Measurements from ENCODE around the gene RPS6KL1.

Gene RPS6KL1

GRCh38 chr14:74951443-74952179, 28.6 kb upstream of the RPS6KL1 start:
- DNase-seq = no peak

- DNase-seq = no peak
Observed at GRCh38 chr14:74950795-74951442, 27.9 kb upstream of the RPS6KL1 start.

DNA sequence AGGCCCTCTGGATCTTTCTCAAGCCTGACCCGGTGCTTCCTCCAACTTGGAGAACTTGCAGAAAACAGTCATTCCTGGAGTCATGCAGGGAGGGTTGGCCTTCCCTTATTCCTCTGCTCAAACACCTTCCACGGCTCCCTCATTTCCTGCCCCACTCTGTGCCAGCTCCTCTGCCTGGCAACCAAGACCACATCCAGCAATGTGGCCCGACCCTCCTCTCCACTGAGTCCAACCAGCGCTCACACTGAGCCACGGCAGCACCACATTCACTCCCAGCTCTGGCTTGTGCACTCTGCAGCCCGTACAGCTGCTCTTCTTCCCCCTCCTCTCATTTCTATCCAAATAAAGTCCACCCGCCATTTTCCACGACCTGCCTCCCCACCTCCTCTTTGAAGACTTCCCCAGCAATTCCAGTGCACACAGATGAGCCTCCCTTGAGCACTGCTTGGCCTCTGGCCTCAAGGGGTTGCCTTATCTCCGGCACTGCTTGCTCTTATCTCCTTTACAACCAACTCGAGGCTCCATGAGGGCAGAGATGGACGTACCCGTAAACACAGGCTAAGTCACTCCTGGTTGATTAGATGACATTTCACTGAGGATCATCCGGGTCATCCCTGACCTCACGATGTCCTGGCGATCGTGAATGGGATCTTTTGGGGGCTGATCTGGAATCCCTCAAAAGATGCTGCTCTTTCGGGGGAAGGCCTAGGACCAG, 27.0 kb upstream of the RPS6KL1 start:
- DNase-seq = no peak

- no peak for DNase-seq
Observed at GRCh38 chr14:74949191-74949601, 26.1 kb upstream of the RPS6KL1 start.

GRCh38 chr14:74948228-74949175, 25.4 kb upstream of the RPS6KL1 start:
- DNase-seq = no peak

DNA sequence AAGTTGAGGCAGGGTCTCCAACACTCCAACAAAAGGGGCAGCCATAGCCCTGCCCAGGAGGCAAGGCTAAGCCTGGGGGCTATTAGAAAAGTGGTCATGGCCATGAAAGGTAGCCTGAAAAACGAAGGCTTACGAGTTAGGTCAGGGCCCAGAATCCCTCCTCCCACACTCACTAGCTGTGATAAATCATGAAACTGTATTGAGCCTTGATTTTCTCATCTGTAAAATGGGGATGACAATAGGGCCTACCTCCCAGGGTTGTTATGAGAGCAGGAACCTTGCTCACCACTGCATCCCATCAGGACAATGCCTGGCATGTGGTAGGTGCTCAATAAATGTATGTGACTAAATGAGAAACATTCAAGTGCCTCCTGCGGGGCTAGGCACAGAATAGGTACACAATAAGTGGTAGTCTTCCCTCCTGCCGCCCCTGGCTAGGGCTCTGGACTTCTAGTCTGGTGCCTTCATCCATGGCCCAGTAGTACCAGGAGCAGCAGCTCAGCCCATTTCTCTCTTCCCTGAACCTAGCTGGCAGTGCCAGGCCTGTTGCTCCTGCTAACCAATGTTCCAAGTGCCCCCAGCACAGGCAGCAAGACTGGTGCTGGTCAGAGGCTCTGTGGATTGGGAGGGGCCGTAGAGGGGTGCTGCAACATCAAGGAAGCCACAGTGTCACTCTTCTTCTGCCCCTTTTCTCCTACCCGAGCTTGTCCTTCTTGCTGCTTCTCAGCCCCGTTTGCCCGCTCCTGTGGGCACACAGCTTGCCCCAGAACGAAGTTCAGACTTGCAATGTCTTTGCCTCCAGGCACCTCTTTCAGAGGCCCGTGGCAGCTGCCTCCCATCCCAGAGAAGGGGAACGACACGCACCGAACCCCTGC, 24.5 kb upstream of the RPS6KL1 start:
- DNase-seq = no peak

DNA sequence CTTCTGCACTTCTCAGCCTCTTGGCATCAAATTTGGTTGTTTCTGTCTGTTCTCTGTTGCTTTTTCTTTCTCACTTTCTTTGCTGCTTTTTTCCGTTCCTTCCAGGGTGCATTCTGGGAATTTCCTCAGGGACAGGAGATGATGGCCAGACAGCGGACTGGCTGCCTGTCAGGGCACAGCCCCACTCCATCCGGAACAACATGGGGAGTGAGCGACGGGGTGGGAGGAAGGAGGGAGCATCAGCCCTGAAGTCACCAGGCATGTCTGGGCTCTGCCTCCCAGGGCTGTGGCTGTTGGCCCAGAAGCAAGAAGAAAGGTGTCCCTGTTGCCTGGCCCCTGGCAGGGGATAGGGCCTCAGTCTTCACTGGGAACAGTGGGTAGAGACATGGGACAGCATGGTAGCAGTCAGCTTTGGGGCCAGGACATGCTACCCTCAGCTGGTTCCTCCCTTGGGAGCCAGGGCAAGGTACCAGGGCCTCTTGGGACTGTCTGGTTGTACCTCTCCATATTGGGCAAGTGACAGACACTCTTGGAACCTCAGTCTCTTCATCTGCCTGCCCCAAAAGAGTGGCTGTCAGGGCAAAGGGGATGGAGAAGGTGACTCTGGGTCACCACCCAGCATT, 23.7 kb upstream of the RPS6KL1 start:
- no peak for DNase-seq

GRCh38 chr14:74945852-74946658, 23.0 kb upstream of the RPS6KL1 start:
- DNase-seq = peak; percentile 45

DNA sequence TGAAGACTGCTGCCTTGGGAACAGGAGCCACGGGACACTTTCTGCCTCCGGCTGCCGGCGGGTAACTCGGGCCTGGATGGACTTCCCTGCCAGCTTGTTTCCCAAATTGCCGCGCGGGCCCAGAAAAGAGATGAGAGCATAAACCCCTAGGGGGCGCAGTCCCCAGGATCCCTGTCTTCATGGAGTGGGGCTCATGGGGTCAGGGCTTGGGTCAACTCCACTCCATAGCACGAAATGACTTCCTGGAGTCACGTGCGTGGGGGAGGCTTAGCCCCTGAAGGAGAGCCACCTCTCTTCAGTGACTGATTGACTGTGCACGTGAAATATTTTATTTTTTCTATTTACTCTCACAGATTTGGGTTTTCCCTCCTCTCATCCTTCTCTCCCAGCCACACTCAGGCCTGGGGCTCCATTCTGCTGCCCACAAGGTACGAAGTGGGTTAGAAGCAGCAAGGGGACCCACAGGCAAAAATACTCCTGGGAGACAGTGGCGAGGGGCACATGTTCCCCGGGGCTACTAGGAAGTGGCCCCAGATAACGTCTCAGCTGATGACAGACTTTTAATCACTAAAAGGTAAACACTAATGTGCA, 22.3 kb upstream of the RPS6KL1 start:
- DNase-seq = no peak

DNA sequence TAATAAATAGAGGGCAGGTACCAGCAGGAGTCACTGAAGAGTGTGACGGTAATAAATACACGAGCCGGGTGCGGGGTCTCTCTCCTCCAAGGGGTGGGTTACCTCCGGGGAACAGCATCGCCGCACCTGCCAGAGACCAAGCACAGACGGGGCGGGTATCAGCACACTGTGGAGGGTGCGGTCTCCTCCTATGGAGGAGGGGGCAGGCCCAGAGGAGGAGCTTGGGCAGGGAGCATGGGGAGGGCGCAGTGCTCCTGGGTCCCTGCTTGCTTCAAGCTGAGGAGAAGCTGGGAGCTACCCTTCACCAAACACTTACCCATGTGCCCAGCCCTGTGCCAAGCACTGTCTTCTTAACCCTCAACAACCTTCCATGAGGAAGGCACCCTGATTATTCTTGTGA, 19.5 kb upstream of the RPS6KL1 start:
- no peak for DNase-seq

- DNase-seq = no peak
Observed at GRCh38 chr14:74942181-74942580, 19.1 kb upstream of the RPS6KL1 start.

- DNase-seq = peak; percentile 39
Observed at GRCh38 chr14:74941676-74942097, 18.6 kb upstream of the RPS6KL1 start.

DNA sequence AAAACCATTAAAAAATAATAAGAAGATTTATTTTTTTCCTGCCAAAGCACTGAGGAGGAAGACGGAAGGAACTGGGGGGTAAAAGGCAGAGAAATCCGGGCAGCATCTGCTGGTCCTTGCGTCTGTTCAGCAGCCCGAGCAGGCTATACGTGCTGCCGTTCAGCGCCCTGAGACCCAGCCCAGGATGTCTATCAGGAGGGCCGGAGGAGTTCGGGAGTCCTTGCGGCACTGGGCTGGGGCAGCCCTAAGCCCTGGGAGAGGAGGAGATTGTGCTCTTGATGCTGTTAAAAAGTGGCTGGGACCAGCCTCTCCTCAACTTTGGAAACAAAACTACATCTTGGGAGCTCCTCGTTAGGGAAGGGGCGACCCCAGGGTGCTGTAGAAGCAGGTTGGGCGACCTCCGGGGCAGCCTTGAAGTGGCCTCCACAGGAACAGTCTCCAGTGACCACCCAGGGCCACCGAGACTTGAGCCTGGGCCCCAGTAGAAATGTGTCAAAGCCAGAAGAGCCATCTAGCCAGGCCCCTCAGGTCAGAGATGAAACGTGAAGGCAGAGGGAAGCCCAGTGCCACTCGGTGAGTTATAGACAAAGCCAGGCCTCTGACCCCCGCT, 18.0 kb upstream of the RPS6KL1 start:
- no peak for DNase-seq

DNA sequence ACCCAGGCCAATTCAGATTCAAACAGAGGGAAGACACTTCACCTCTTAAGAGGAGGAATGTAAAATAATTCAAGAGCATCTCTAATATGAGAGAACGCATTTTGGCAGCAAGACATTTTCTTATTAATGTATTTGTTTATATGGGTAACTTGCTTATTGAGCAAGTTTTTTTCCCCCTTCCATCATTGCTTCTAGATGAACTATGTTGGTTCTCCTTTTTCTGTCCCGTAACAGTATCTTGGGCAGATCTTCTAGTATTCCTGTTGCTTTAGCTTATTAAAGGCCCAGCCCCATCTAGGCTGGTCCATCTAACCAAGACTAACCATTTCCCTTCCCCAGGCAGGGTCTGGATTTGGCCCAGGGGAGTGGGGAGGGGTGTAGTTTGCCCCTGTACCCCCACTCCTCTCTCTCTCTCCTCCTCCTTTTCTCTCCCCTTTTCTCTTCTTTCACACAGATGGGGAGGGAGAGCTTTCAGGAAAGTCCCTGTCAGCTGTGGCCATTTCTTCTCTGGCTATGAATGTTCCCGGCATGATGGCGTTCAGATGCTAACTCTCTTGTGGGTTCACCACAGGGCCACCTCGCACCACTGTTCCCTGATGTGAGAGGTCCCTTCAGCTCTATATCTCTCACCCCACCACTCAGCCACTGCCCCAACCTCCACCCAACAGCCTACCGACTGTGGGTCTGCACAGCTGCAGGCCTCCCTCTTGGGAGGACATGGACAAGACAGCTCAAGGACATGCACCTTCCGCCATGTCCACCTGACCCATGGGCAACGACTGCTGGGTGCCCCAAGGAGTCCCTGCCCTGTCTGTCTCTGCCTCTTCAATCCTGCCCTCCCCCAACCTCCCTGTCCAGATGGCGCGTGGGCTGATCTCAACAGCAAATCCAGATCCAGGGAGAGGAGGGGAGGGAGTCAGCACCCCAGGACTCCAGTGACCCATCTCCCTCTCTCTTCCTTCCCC, 15.8 kb upstream of the RPS6KL1 start:
- no peak for DNase-seq

DNA sequence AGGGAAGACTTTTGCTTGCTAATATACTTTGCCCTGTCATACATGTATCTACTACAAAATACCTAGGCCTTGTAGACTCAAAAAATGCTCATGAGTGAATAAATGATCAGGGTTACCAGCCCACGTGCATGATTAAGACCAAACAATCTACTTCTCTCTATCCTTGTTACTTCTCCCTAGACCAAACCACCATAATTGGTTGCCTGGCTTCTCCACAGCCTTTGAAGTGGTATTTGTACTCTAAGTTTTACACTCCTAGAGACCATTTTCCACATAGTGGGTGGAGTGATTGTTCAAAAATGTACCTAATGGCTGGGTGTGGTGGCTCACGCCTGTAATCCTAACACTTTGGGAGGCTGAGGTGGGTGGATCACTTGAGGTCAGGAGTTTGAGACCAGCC, 14.1 kb upstream of the RPS6KL1 start:
- DNase-seq = no peak

GRCh38 chr14:74936731-74937130, 13.7 kb upstream of the RPS6KL1 start:
- no peak for DNase-seq

DNA sequence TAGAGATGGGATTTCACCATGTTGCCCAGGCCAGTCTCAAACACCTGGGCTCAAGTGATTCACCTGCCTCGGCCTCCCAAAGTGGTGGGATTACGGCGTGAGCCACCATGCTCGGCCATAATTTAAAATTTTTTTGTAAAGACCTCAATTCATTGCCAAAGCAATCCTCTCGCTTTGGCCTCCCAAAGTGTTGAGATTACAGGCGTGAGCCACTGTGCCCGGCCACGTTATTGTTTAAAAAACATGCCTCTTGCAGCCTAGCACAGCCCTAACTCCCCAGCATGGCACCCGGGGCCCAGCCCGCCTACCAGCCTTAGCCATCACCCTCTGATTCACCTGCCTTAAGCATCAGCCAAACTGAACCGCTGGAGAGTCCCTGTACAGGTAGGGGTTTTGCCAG, 13.1 kb upstream of the RPS6KL1 start:
- DNase-seq = no peak

DNA sequence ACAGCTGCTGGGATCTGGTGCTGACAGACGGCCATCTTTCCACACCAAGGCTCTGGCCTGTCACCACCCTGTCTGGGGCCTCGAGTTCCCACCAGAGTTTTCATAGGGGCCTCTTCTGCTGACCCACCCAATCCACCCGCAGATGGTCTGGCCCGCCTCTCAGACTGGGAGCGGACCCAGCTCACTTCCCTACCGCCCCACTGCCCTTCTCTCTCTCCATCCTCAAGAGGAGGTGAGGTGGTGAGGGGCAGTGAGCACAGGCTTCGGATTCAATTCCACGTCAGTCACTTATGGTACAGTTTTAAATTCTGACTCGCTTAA, 12.3 kb upstream of the RPS6KL1 start:
- no peak for DNase-seq
